Measurements from ENCODE around the gene PSMB7. TPM values are rescaled to one million over a fixed set of nuclear protein-coding genes. Genes with fewer than 3 reads are reported as not detected.

PSMB7 gene
- total RNA-seq, 2 donors from 2014 or later: 91.4 to 149 TPM

- no peak for ATAC-seq (ENCODE audit: insufficient number of reproducible peaks, low FRiP score, low read depth)
- H3K27ac ChIP-seq: no peak overlapping the region
- H3K27me3 ChIP-seq (replicated peaks; ENCODE audit: insufficient read depth): no peaks in the 10 kb centered on the region
- H3K4me3 ChIP-seq: no peak overlapping the region
- no peaks in the 10 kb centered on the region for H3K9me3 ChIP-seq
- no peak for DNase-seq (ENCODE audit: low spot score)
- H3K4me1 ChIP-seq (ENCODE audit: control insufficient read depth in 1 of 2, low read depth in 2 of 2): peaks cover 3 to 14% of the 10 kb centered on the region in 2 donors
- no peak for TF ChIP-seq CTCF (IDR thresholded peaks at IDR 0.05)
- H3K36me3 ChIP-seq: peaks cover 15% of the 10 kb centered on the region
Observed at GRCh38 chr9:124399323-124399967, 15.8 kb downstream of the PSMB7 start.

GRCh38 chr9:124398191-124398935, 16.9 kb downstream of the PSMB7 start:
- H3K4me3 ChIP-seq: no peak overlapping the region
- no peaks in the 10 kb centered on the region for H3K27me3 ChIP-seq (replicated peaks; ENCODE audit: insufficient read depth)
- H3K9me3 ChIP-seq: no peaks in the 10 kb centered on the region
- peaks cover 8% of the 10 kb centered on the region for H3K36me3 ChIP-seq
- DNase-seq (ENCODE audit: low spot score): no peak
- TF ChIP-seq CTCF (IDR thresholded peaks at IDR 0.05): no peak
- peaks cover 3 to 15% of the 10 kb centered on the region in 2 donors for H3K4me1 ChIP-seq (ENCODE audit: control insufficient read depth in 1 of 2, low read depth in 2 of 2)
- no peak overlapping the region for H3K27ac ChIP-seq
- no peak for ATAC-seq (ENCODE audit: insufficient number of reproducible peaks, low FRiP score, low read depth)

GRCh38 chr9:124395826-124396225, 19.4 kb downstream of the PSMB7 start:
- Histone ChIP-seq H3K36me3 (peaks cover 5% of the 10 kb centered on the region), H3K4me3 (no peak overlapping the region), H3K27me3 (replicated peaks; ENCODE audit: insufficient read depth) (no peaks in the 10 kb centered on the region), H3K9me3 (no peaks in the 10 kb centered on the region), H3K27ac (no peak overlapping the region), H3K4me1 (ENCODE audit: control insufficient read depth in 1 of 2, low read depth in 2 of 2) (peaks cover 13 to 36% of the 10 kb centered on the region in 2 donors)
- TF ChIP-seq CTCF (IDR thresholded peaks at IDR 0.05): no peak
- DNase-seq (ENCODE audit: low spot score) (no peak), ATAC-seq (ENCODE audit: insufficient number of reproducible peaks, low FRiP score, low read depth) (no peak)

GRCh38 chr9:124394596-124394995, 20.6 kb downstream of the PSMB7 start:
- Histone ChIP-seq H3K4me1 (ENCODE audit: control insufficient read depth in 1 of 2, low read depth in 2 of 2) (peaks cover 11 to 31% of the 10 kb centered on the region in 2 donors), H3K36me3 (no peaks in the 10 kb centered on the region), H3K27me3 (replicated peaks; ENCODE audit: insufficient read depth) (no peaks in the 10 kb centered on the region), H3K4me3 (no peak overlapping the region), H3K9me3 (no peaks in the 10 kb centered on the region), H3K27ac (no peak overlapping the region)
- TF ChIP-seq CTCF (IDR thresholded peaks at IDR 0.05): no peak
- DNase-seq (ENCODE audit: low spot score) (no peak), ATAC-seq (ENCODE audit: insufficient number of reproducible peaks, low FRiP score, low read depth) (no peak)

GRCh38 chr9:124394167-124394566, 21.1 kb downstream of the PSMB7 start:
- no peak overlapping the region for H3K4me3 ChIP-seq
- TF ChIP-seq CTCF (IDR thresholded peaks at IDR 0.05): no peak
- peaks cover 11 to 27% of the 10 kb centered on the region in 2 donors for H3K4me1 ChIP-seq (ENCODE audit: control insufficient read depth in 1 of 2, low read depth in 2 of 2)
- H3K9me3 ChIP-seq: no peaks in the 10 kb centered on the region
- no peaks in the 10 kb centered on the region for H3K36me3 ChIP-seq
- no peak for DNase-seq (ENCODE audit: low spot score)
- H3K27ac ChIP-seq: no peak overlapping the region
- no peak for ATAC-seq (ENCODE audit: insufficient number of reproducible peaks, low FRiP score, low read depth)
- H3K27me3 ChIP-seq (replicated peaks; ENCODE audit: insufficient read depth): no peaks in the 10 kb centered on the region

Data from thoracic aorta (tissue), 2 donors.